Lung (tissue), 12 donors: ENCODE results near the gene FAT1. TPM values are rescaled to one million over a fixed set of nuclear protein-coding genes. Genes with fewer than 3 reads are reported as not detected.

ENCODE experiments used
- ATAC-seq: fragments of 200-7000 bp; cut with Tn5 transposase; one replicate; pipeline ENCODE4 v1.9.1; 2020; ENCODE audit warnings: moderate number of reproducible peaks; ENCODE audit not compliant: insufficient read depth, low FRiP score
- DNase-seq, 3 donors: peaks; one replicate each; pipeline ENCODE4 v3.0.0-alpha.2; 2013 to 2017
- H3K27ac ChIP-seq, 2 donors: one replicate each; pipeline ENCODE4 v1.5.1; 2013; ENCODE audit warnings: mild to moderate bottlenecking in 2 of 2, moderate library complexity in 2 of 2, control low read depth in 1 of 2, inconsistent platforms in 1 of 2, low read depth in 1 of 2, low read length in 1 of 2
- H3K27me3 ChIP-seq, 3 donors: one replicate each; pipeline ENCODE4 v1.5.1; 2013; ENCODE audit warnings: low read length in 2 of 3; ENCODE audit not compliant: control insufficient read depth in 3 of 3, insufficient read depth in 3 of 3
- H3K36me3 ChIP-seq, 4 donors: one replicate each; pipeline ENCODE4 v1.5.1; 2013; ENCODE audit warnings: low read length in 4 of 4, mild to moderate bottlenecking in 1 of 4, moderate library complexity in 1 of 4; ENCODE audit not compliant: control insufficient read depth in 4 of 4, insufficient read depth in 4 of 4
- H3K4me1 ChIP-seq, 5 donors: one replicate each; pipeline ENCODE4 v1.5.1; 2013; ENCODE audit warnings: low read length in 5 of 5, mild to moderate bottlenecking in 2 of 5, moderate library complexity in 1 of 5; ENCODE audit not compliant: control insufficient read depth in 5 of 5, insufficient read depth in 5 of 5
- H3K4me3 ChIP-seq: one replicate; pipeline ENCODE4 v1.5.1; 2013; ENCODE audit warnings: mild to moderate bottlenecking, control low read depth, moderate library complexity
- H3K9ac ChIP-seq, 2 donors: one replicate each; pipeline ENCODE4 v1.5.1; 2013; ENCODE audit warnings: low read length in 2 of 2, control low read depth in 1 of 2; ENCODE audit not compliant: insufficient read depth in 1 of 2
- H3K9me3 ChIP-seq, 4 donors: one replicate each; pipeline ENCODE4 v1.5.1; 2013; ENCODE audit warnings: low read length in 3 of 4, mild to moderate bottlenecking in 1 of 4, moderate library complexity in 1 of 4; ENCODE audit not compliant: control insufficient read depth in 4 of 4, insufficient read depth in 3 of 4
- WGBS, 2 donors: extraction: QIAGEN DNeasy Blood & Tissue Kit; methylation state at CpG; one replicate each; pipeline ENCODE4 v1.1.7; 2013; 5-methylcytosine and 5-hydroxymethylcytosine counted together
- polyA plus RNA-seq, 2 donors: library from polyadenylated mRNA; stranded (reverse); fragments of 200-250 nt; gene quantifications; one replicate each; pipeline ENCODE4 v1.2.1, GENCODE V29; 2013
- total RNA-seq, 2 donors: library from RNA; depleted of rRNA in 1 of 2; stranded (reverse); fragments of >200 nt in 1 of 2; gene quantifications; one replicate each; pipeline ENCODE4 v1.2.1, GENCODE V29; 2014 to 2021
- TF ChIP-seq, protein P1 (sequence below): IDR thresholded peaks from 2 replicates; pipeline ENCODE4 v1.5.1; 2012; ENCODE audit warnings: mild to moderate bottlenecking; ENCODE audit errors: control extremely low read depth, extremely low read depth
- donor health status: control.
- donor health status: control.
- donor health status: Bipolar disorder and iron deficiency.
- donor health status: healthy.
- donor health status: DM: yes; HTN: yes; CAD: no.

Gene FAT1
- total and polyA plus RNA-seq, 4 donors, result 19.4 to 318 (median 72.3) TPM

DNA sequence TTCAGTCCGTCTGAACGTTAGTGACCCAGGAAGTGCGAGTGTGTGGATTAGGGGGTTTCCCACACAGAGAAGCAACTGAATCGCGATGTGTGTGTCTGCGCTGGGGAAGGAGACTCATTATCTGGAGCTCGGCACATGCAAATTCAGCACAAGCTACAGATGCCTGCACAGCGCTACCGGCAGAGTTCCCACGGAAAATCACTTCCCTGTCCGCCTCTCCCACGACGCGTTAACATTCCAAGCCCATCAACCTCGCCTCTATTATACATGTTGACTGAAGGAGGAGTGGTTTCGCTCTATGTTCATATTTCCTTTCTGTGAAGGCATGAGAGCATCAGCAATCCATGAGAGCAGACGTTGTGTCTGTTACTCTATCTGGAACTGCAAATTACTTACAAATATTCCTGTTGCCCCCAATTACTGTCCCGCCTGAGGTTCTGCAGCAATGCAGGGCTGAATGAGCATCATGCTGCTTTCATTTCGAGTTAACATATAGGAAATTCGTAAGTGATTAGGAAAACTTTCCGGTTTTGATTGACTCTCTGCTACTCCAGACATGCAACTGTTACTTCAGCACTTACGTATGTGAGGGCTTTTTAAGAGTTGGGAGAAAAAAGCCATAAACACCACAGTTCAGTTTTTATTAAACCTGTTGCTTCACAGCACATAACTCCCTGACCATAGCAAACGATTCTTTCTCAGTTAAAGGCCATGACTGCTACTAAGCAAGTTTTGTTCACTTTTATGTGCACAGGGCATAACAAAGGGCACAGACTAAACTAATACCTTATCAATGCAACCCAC is 153.3 kb downstream of the FAT1 start:
- ATAC-seq (peak; percentile 62), DNase-seq (peak; percentile 39 to 65 (median 53))
- Histone ChIP-seq H3K36me3 (no peaks in the 10 kb centered on the region), H3K9me3 (no peaks in the 10 kb centered on the region), H3K4me3 (no peak overlapping the region), H3K27me3 (peaks cover 0 to 2% (median 2%) of the 10 kb centered on the region in 3 donors), H3K27ac (no peak overlapping the region), H3K4me1 (peaks cover 0 to 11% (median 0%) of the 10 kb centered on the region in 5 donors), H3K9ac (peak overlapping the region in 1 of 2 donors; percentile 50)
- 35 to 57% methylated on average over 23 of the region's 23 CpGs for WGBS, 2 donors
- TF ChIP-seq, protein P1, sequence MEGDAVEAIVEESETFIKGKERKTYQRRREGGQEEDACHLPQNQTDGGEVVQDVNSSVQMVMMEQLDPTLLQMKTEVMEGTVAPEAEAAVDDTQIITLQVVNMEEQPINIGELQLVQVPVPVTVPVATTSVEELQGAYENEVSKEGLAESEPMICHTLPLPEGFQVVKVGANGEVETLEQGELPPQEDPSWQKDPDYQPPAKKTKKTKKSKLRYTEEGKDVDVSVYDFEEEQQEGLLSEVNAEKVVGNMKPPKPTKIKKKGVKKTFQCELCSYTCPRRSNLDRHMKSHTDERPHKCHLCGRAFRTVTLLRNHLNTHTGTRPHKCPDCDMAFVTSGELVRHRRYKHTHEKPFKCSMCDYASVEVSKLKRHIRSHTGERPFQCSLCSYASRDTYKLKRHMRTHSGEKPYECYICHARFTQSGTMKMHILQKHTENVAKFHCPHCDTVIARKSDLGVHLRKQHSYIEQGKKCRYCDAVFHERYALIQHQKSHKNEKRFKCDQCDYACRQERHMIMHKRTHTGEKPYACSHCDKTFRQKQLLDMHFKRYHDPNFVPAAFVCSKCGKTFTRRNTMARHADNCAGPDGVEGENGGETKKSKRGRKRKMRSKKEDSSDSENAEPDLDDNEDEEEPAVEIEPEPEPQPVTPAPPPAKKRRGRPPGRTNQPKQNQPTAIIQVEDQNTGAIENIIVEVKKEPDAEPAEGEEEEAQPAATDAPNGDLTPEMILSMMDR, result no peak

DNA sequence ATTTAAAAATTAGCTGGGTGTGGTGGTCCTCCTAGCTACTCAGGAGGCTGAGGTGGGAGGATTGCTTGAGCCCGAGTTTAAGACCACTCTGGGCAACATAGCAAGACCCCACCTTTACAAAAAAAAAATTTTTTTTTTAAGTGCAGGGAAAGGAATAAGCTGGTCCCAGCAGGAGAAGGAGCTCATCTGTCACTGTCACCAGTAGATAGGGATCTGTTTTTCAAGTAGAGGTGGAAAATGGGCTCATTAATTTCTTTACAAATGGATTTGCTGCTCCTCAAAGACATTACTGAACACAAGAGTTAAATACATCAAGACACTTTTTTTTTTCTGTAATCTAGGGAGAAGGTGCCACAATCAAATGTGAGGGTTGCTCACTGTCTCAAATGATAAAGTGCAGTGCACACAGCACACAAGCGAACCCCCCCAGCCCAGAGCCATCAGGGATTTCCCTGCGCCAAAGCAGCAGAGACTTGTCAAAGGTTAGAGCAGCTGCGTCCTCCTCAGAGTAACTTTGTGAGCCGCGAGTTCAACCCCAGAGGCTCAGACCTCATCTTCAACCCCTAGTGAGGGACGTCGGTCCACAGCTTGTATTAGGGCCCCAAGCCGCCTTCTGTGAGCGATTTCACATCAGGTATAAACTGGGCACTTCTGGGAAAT is 154.0 kb downstream of the FAT1 start:
- H3K4me1 ChIP-seq, result peaks cover 0 to 11% (median 0%) of the 10 kb centered on the region in 5 donors
- DNase-seq, result no peak
- no peak overlapping the region for H3K27ac ChIP-seq
- H3K27me3 ChIP-seq, result peaks cover 0 to 2% (median 2%) of the 10 kb centered on the region in 3 donors
- H3K9me3 ChIP-seq, result no peaks in the 10 kb centered on the region
- H3K36me3 ChIP-seq, result no peaks in the 10 kb centered on the region
- ATAC-seq, result no peak
- no peak overlapping the region for H3K4me3 ChIP-seq
- TF ChIP-seq, protein P1, result no peak
- WGBS, 2 donors, result 52 to 69% methylated on average over 10 of the region's 10 CpGs
- peak overlapping the region in 1 of 2 donors; percentile 50 for H3K9ac ChIP-seq

DNA sequence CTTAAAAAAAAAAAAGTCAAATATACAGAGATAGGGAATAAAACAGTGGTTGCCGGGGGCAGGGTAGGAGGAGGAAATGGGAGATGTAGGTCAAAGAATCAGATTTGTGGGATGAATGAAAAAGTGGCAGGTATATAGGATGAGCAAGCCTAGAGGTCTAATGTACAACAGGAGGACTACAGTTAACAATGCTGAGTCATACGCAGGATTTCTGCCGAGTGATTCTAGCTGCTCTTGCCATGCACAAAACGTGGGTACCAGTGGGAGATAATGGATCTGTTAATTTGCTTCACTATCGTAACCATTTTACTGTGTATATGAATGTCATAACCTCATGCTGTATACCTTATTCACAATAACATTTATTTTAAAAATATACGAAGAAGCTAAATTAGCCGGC is 157.6 kb downstream of the FAT1 start:
- TF ChIP-seq, protein P1, result no peak
- no peaks in the 10 kb centered on the region for H3K36me3 ChIP-seq
- H3K27ac ChIP-seq, result no peak overlapping the region
- peaks cover 0 to 2% (median 2%) of the 10 kb centered on the region in 3 donors for H3K27me3 ChIP-seq
- peaks cover 0 to 11% (median 0%) of the 10 kb centered on the region in 5 donors for H3K4me1 ChIP-seq
- no peak overlapping the region for H3K9ac ChIP-seq
- 82 to 86% methylated on average over 7 of the region's 7 CpGs for WGBS, 2 donors
- H3K9me3 ChIP-seq, result no peaks in the 10 kb centered on the region
- DNase-seq, result no peak
- H3K4me3 ChIP-seq, result no peak overlapping the region
- ATAC-seq, result no peak
